GM12878 (cell line): ENCODE data around the gene KLHDC10. TPM values are rescaled to one million over a fixed set of nuclear protein-coding genes. Genes with fewer than 3 reads are reported as not detected.
A peak's percentile ranks its signal among the peaks of the same experiment; 100 is the strongest.

ENCODE experiments used
- ATAC-seq: fragments of 200-7000 bp; cut with Tn5 transposase; 3 replicates; pipeline ENCODE4 v1.9.1; 2020; ENCODE audit warnings: mild to moderate bottlenecking, moderate library complexity
- BruUV-seq: library from RNA; stranded (reverse); fragments of 400-500 nt; replicated peaks from 2 replicates; lab custom pipeline; 2021; lab: Mats Ljungman, UMichigan
- CTCF ChIA-PET: fragments of 300-600 bp; sonication (Branson Sonifier 250); formaldehyde crosslinking; extraction: SDS; loops from one replicate; lab custom pipeline; 2021; ENCODE audit warnings: inconsistent platforms; lab: Yijun Ruan, JAX
- POLR2A ChIA-PET: fragments of 350-600 bp; formaldehyde crosslinking; extraction: SDS; loops from one replicate; lab custom pipeline; 2021; ENCODE audit warnings: inconsistent platforms; lab: Charles Lee
- RAD21 ChIA-PET: fragments of 300-600 bp; sonication (Branson Sonifier 250); formaldehyde crosslinking; loops from one replicate; lab custom pipeline; 2023; ENCODE audit warnings: antibody characterized with exemption; ENCODE audit not compliant: unreplicated experiment; lab: Charles Lee
- SMC1A ChIA-PET: fragments of 300-600 bp; sonication (Branson Sonifier 250); formaldehyde crosslinking; loops from one replicate; lab custom pipeline; 2023; ENCODE audit not compliant: unreplicated experiment, uncharacterized antibody; lab: Charles Lee
- DNase-seq: peaks from one replicate; pipeline ENCODE4 v3.0.0-alpha.2; 2011; ENCODE audit warnings: low read depth, low spot score
- FAIRE-seq: peaks from 3 replicates; lab custom pipeline; 2011; peaks lifted over from hg19 to GRCh38; lab: Jason Lieb, UNC
- H2AFZ ChIP-seq: 2 replicates; pipeline ENCODE4 v1.6.0; 2011; ENCODE audit warnings: low read depth, low read length, control low read depth; ENCODE audit not compliant: control insufficient read depth
- H3K27ac ChIP-seq: 2 replicates; pipeline ENCODE4 v1.5.1; 2011; ENCODE audit warnings: control low read depth; ENCODE audit not compliant: control insufficient read depth, insufficient read depth
- H3K27me3 ChIP-seq, 2 experiments: replicated peaks in 1 of 2; 2 replicates each; pipeline versions ENCODE4 v1.6.0 to v1.6.1; 2011; ENCODE audit warnings: low read length in 1 of 2; ENCODE audit not compliant: control insufficient read depth in 2 of 2, insufficient read depth in 2 of 2
- H3K36me3 ChIP-seq, 2 experiments: 2 replicates each; pipeline ENCODE4 v1.5.1; 2011; ENCODE audit warnings: low read length in 1 of 2; ENCODE audit not compliant: control insufficient read depth in 2 of 2, insufficient read depth in 2 of 2
- H3K4me1 ChIP-seq: 2 replicates; pipeline ENCODE4 v1.6.1; 2011; ENCODE audit warnings: mild to moderate bottlenecking, low read length, moderate library complexity, mixed read lengths; ENCODE audit not compliant: control insufficient read depth, insufficient read depth
- H3K4me2 ChIP-seq: 2 replicates; pipeline ENCODE4 v1.6.0; 2011; ENCODE audit warnings: control low read depth; ENCODE audit not compliant: control insufficient read depth, insufficient read depth
- H3K4me3 ChIP-seq: fragments of 200-600 bp; sonication (generic); 2 replicates; pipeline ENCODE4 v1.5.1; 2016
- H3K79me2 ChIP-seq: 2 replicates; pipeline ENCODE4 v1.6.0; 2011; ENCODE audit warnings: low read length; ENCODE audit not compliant: control insufficient read depth, insufficient read depth
- H3K9ac ChIP-seq: 2 replicates; pipeline ENCODE4 v1.8.0; 2011; ENCODE audit warnings: low read length, control low read depth, mixed read lengths; ENCODE audit not compliant: control insufficient read depth, insufficient read depth
- H3K9me3 ChIP-seq: replicated peaks from 3 replicates; pipeline ENCODE4 v1.5.1; 2011; ENCODE audit warnings: mild to moderate bottlenecking, low read length; ENCODE audit not compliant: control insufficient read depth, insufficient read depth
- H4K20me1 ChIP-seq: 2 replicates; pipeline ENCODE4 v1.6.0; 2011; ENCODE audit not compliant: control insufficient read depth, insufficient read depth
- ASH2L ChIP-seq: fragments of 300-600, 200-600 bp; sonication (generic); IDR thresholded peaks from 2 replicates; pipeline ENCODE4 v1.6.1; 2017; ENCODE audit warnings: low read depth, mild to moderate bottlenecking, borderline replicate concordance
- CHD4 ChIP-seq: fragments of 200-600 bp; sonication (generic); IDR thresholded peaks from 2 replicates; pipeline ENCODE4 v1.6.1; 2016; ENCODE audit warnings: mild to moderate bottlenecking
- EP300 ChIP-seq, 2 experiments: fragments of 150-350 bp in 1 of 2; IDR thresholded peaks; 2 replicates each; pipeline ENCODE4 v1.6.1; 2011 to 2012; ENCODE audit warnings: low read depth in 2 of 2, low read length in 2 of 2, borderline replicate concordance in 1 of 2, improper control_type of control experiment in 1 of 2, inconsistent platforms in 1 of 2; ENCODE audit not compliant: control insufficient read depth in 1 of 2
- IKZF1 ChIP-seq: fragments of 450-650 bp; conservative IDR thresholded peaks from 2 replicates; pipeline ENCODE4 v1.6.1; 2017; ENCODE audit warnings: antibody characterized with exemption, mild to moderate bottlenecking
- MEF2A ChIP-seq: IDR thresholded peaks from 2 replicates; pipeline ENCODE4 v1.6.1; 2011; ENCODE audit warnings: low read depth, mild to moderate bottlenecking, low read length, moderate library complexity; ENCODE audit not compliant: insufficient read depth
- MTA2 ChIP-seq: fragments of 450-650 bp; IDR thresholded peaks from 2 replicates; pipeline ENCODE4 v1.6.1; 2016; ENCODE audit warnings: low read depth, mild to moderate bottlenecking, moderate library complexity
- MYC ChIP-seq: IDR thresholded peaks from 2 replicates; pipeline ENCODE4 v1.6.1; 2011; ENCODE audit warnings: mild to moderate bottlenecking, low read length, moderate library complexity, inconsistent platforms; ENCODE audit not compliant: insufficient read depth, insufficient replicate concordance, insufficient read length, severe bottlenecking
- POU2F2 ChIP-seq: IDR thresholded peaks from 3 replicates; pipeline ENCODE4 v1.6.1; 2011; ENCODE audit warnings: low read depth, mild to moderate bottlenecking, low read length, borderline replicate concordance
- RFX5 ChIP-seq: IDR thresholded peaks from 2 replicates; pipeline ENCODE4 v1.6.1; 2011; ENCODE audit warnings: low read depth, low read length, improper control_type of control experiment
- SIX5 ChIP-seq: IDR thresholded peaks from 2 replicates; pipeline ENCODE4 v1.6.1; 2011; ENCODE audit warnings: mild to moderate bottlenecking, low read depth, low read length, moderate library complexity; ENCODE audit not compliant: severe bottlenecking
- ZNF217 ChIP-seq: fragments of 450-650 bp; IDR thresholded peaks from 2 replicates; pipeline ENCODE4 v1.6.1; 2017; ENCODE audit warnings: antibody characterized with exemption, mild to moderate bottlenecking
- WGBS: methylation state at CpG from one replicate; pipeline ENCODE4 v1.1.6; 2016; ENCODE audit warnings: low lambda C conversion rate; ENCODE audit not compliant: insufficient replicate concordance, insufficient coverage; ENCODE audit errors: missing lambda C conversion rate; 5-methylcytosine and 5-hydroxymethylcytosine counted together
- in situ Hi-C: fragments of 300-500 bp; cut with MboI; formaldehyde crosslinking; loops from 9 replicates; pipeline ENCODE4 v1.14.3; 2018; ENCODE audit warnings: mixed read lengths
- intact Hi-C: fragments of 100-400 bp; cut with micrococcal nuclease; formaldehyde crosslinking; loops from one replicate; pipeline ENCODE4 v1.14.2; 2022; ENCODE audit not compliant: unreplicated experiment
- polyA plus RNA-seq, 11 experiments: library from polyadenylated mRNA; depleted of rRNA in 4 of 11; unstranded in 6 of 11; stranded (reverse) in 5 of 11; fragments of >200 nt; fragmentation: Nextera tagmentation in 4 of 11; fragmentation: Illumina TruSeq in 1 of 11; extraction: Ambion mirVana in 4 of 11; extraction: Trizol in 1 of 11; gene quantifications; 1 replicate in 1 of 11; 2 replicates in 10 of 11; pipeline versions ENCODE4 v1.2.1 to v1.2.3, GENCODE V29; 2011 to 2016; ENCODE audit warnings: inconsistent platforms in 2 of 11, missing spikeins in 2 of 11, low read depth in 1 of 11
- total RNA-seq, 4 experiments: library from RNA; depleted of rRNA in 3 of 4; stranded (reverse); fragments of >200 nt in 3 of 4; fragmentation: Illumina TruSeq in 1 of 4; extraction: Trizol in 1 of 4; gene quantifications; 2 replicates each; pipeline versions ENCODE4 v1.2.1 to v1.2.3, GENCODE V29; 2013 to 2021

The KLHDC10 gene
- total and polyA plus RNA-seq, 10 of the 15 experiments (the other 5 are each of a cell fraction or from before 2014, with no cell fraction given): 2.9 to 20.6 (median 9.4) TPM

GRCh38 chr7:130114374-130114773, 44.0 kb downstream of the KLHDC10 start (continued):
- TF ChIP-seq MYC: no peak
- TF ChIP-seq RFX5: no peak
- TF ChIP-seq MEF2A: 0 out of 2 replicates have a peak, but pooled peaks have one; percentile 20
- no peak for TF ChIP-seq IKZF1
- TF ChIP-seq MTA2: peak; percentile 71
- no peak for TF ChIP-seq ZNF217
- TF ChIP-seq POU2F2: peak; percentile 57; the same call in 1 of the 3 replicates

GRCh38 chr7:130114776-130115175, 44.4 kb downstream of the KLHDC10 start:
- BruUV-seq: no TSS peak
- CTCF ChIA-PET: interaction anchor here (0.8 to 2.3 kb wide), 5 partner anchors 13 to 43 kb away, joined by 4 to 9 read pairs (median 6); no protein-coding TSS in a partner anchor
- Histone ChIP-seq H3K27ac (peak overlapping the region; percentile 59; the same call in 1 of the 2 replicates), H3K36me3 (no peaks in the 10 kb centered on the region), H3K9me3 (no peaks in the 10 kb centered on the region), H3K4me3 (no peak overlapping the region), H3K79me2 (no peaks in the 10 kb centered on the region), H2AFZ (no peak overlapping the region), H3K27me3 (no peaks in the 10 kb centered on the region), H3K4me2 (no peak overlapping the region), H3K9ac (no peak overlapping the region), H3K4me1 (peaks cover 32% of the 10 kb centered on the region), H4K20me1 (no peaks in the 10 kb centered on the region)
- RAD21 ChIA-PET: interaction anchor here (0.6 to 1.1 kb wide), 3 partner anchors 18 to 53 kb away, joined by 3 to 6 read pairs (median 3); no protein-coding TSS in a partner anchor
- intact Hi-C loops (loop anchor here (2.0 kb wide), 1 partner anchor 42 kb away; no protein-coding TSS in a partner anchor), in situ Hi-C loops (no loop called here)
- POLR2A ChIA-PET: interaction anchor here (1.0 kb wide), 1 partner anchor 12 kb away, joined by 12 read pairs; no protein-coding TSS in a partner anchor
- SMC1A ChIA-PET: interaction anchor here (0.9 to 2.2 kb wide), 8 partner anchors 13 to 90 kb away, joined by 3 to 7 read pairs (median 4); partner anchors contain the start of gene TMEM209
- no peak for DNase-seq
- ATAC-seq: no peak
- FAIRE-seq: no peak
- WGBS: 90% methylated on average over 2 of the region's 2 CpGs
- no peak for TF ChIP-seq EP300 (IDR thresholded peaks at IDR 0.05; ENCODE audit: borderline replicate concordance in 1 of 2, control insufficient read depth in 1 of 2, low read depth in 2 of 2, low read length in 2 of 2)
- no peak for TF ChIP-seq CHD4
- TF ChIP-seq MTA2: 0 out of 2 replicates have a peak, but pooled peaks have one; percentile 9
- no peak for TF ChIP-seq SIX5
- TF ChIP-seq ASH2L: no peak
- TF ChIP-seq, all 136 proteins: peak for 1
